H1 (cell line): Measurements from ENCODE around the gene ZNF423. TPM values are rescaled to one million over a fixed set of nuclear protein-coding genes. Genes with fewer than 3 reads are reported as not detected.

Experiments
- POLR2AphosphoS5 ChIP-seq: IDR thresholded peaks from 2 replicates; pipeline ENCODE4 v1.6.1; 2011; ENCODE audit warnings: low read depth, low read length
- polyA plus RNA-seq, 7 experiments: library from polyadenylated mRNA; depleted of rRNA in 3 of 7; stranded (reverse) in 5 of 7; unstranded in 2 of 7; fragments of >200 nt in 5 of 7; fragments of 200-250 nt in 2 of 7; gene quantifications; 1 replicate in 5 of 7; 2 replicates in 1 of 7; 4 replicates in 1 of 7; pipeline versions ENCODE4 v1.2.1 to v1.2.3, GENCODE V29; 2011 to 2013; ENCODE audit warnings: missing spikeins in 2 of 7, mixed read lengths in 2 of 7
- total RNA-seq: library from RNA; stranded (reverse); fragmentation: NEBNext Ultra II Directional; extraction: Animal tissue kit (Norgen Biotek cat#: 25700); gene quantifications from 2 replicates; pipeline ENCODE4 v1.2.1, GENCODE V29; 2021

The ZNF423 gene
- total and polyA plus RNA-seq, 2 of the 8 experiments (the other 6 are each of a cell fraction or from before 2014, with no cell fraction given), result 38.2 to 52.3 TPM

DNA sequence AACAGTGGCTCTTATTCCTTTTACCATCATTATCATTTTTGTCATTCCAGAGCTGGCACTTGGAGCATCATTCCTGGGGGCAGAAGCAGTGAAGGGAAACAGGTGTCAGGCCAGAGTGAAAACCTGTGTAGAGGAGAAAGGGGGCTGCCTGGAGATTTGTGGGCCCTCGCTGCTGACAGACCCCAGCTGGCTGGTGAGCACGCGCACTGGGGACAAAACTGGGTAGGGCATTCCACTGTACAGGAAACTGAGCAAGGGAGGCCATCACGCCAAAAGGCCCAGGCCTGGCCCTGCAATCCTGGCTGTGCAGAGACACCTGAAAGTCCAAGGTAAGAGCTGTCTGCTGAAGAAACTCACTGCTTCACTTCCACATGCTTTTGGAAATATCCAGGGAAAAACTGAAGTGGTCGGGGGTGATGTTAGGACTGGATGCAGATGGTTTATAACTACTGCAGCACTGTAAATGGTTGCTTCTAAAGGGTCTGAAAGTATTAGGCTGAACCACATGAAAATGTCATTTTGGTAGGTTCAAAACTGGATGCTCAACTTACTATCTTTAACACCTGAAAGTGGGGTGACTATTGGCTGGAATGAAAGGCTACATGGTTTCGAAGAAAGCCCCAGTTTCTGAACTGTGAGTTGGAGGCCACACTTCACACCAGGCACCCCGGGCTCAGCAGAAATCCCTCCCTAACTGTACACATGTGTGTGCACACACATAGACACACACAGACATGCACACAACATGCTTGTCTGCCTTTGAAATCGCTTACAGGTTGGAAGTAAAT lies 257.3 kb downstream of the ZNF423 start (continued):
- TF ChIP-seq POLR2AphosphoS5, result no peak
